DOHH2 (cell line): ENCODE measurements around the gene IGF2BP2.

Source experiments
- EZH2phosphoT487 ChIP-seq: fragments of 200-600 bp; sonication (generic); IDR thresholded peaks from 2 replicates; pipeline ENCODE4 v1.6.1; 2017; ENCODE audit warnings: borderline replicate concordance, mild to moderate bottlenecking, antibody characterized with exemption, low read length, moderate library complexity, mixed read lengths
- TF ChIP-seq, protein P1 (sequence below): fragments of 200-600 bp; sonication (generic); IDR thresholded peaks from one replicate; pipeline ENCODE4 v1.5.1; 2014; ENCODE audit warnings: antibody characterized with exemption, mild to moderate bottlenecking, low read depth, low read length; ENCODE audit not compliant: poor library complexity, severe bottlenecking

DNA sequence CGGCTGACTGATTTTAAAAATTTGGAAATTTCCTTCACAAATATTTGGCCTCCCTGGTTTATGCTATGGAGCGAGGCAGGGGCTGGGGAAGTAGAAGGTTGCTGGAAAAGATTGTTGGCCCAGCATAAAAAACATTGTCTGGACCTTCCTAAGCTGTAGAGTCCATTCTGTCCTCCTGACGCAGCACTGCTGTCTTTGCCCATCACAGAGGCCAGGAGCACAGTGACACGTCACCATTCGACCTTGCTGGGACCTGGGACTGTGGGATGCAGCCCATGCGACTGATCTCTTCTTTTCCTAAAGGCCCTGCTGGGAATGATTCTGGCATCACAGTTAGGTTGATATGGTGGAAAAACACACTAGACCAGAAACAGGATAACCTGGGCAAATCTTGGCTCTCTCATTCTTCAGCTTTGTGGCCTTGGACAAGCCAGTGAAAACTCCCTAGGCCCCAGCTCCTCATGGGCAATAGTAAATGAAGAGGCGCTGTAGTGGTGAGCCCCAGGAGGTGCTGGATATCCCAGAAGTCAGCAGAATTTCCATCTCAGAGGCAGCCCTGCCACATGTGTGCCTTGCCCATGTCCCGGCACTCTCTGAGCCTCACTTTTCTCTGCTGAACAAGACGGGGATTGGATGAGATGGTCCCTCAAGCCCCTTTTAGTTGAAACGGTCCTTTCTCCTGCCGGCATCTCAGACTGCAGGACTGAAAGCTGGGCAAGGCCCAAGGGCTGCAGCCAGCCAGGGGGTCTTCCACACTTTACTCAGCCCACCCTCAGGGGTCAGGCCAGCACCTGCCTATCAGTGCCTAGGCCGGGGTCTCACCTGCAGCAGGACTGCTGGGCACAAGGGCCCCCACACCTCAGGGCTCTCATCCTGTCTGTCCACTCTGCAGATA, 169.2 kb downstream of the IGF2BP2 start:
- TF ChIP-seq, protein P1, sequence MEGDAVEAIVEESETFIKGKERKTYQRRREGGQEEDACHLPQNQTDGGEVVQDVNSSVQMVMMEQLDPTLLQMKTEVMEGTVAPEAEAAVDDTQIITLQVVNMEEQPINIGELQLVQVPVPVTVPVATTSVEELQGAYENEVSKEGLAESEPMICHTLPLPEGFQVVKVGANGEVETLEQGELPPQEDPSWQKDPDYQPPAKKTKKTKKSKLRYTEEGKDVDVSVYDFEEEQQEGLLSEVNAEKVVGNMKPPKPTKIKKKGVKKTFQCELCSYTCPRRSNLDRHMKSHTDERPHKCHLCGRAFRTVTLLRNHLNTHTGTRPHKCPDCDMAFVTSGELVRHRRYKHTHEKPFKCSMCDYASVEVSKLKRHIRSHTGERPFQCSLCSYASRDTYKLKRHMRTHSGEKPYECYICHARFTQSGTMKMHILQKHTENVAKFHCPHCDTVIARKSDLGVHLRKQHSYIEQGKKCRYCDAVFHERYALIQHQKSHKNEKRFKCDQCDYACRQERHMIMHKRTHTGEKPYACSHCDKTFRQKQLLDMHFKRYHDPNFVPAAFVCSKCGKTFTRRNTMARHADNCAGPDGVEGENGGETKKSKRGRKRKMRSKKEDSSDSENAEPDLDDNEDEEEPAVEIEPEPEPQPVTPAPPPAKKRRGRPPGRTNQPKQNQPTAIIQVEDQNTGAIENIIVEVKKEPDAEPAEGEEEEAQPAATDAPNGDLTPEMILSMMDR: no peak
- no peak for TF ChIP-seq EZH2phosphoT487
